Measurements from ENCODE around the gene RBMY1D.
"Not testable (repeated sequence)": the region's sequence is repeated elsewhere in the genome, so short reads cannot be mapped to it uniquely, and the experiment has no call there.

Gene RBMY1D

DNA sequence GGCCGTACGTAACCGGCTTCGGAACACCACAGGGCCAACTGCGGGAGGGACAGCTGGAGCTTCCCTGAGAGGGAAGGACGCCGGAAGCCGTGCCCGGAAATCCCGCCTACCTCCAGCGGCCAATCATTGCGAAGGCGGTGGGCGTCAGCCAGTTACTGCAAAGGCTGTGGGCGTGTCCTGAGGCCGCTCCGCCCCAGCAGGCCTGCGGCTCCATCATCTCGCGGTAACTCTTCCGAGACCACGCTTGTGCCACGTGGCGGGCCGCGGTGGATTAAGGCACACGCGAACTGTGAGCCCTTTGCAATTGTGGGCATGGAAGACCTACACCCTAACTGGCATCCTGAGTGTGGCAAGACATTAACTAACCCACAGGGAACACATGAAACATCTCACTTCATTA is at the start of gene RBMY1D:
Gene RBMY1D, minus strand, starts transcription at position 101 of the 400 bp plus-strand sequence. CDS start 2,013 bp downstream, outside the sequence.
- DNase-seq (ENCODE audit: low spot score): not testable (repeated sequence)

DNA sequence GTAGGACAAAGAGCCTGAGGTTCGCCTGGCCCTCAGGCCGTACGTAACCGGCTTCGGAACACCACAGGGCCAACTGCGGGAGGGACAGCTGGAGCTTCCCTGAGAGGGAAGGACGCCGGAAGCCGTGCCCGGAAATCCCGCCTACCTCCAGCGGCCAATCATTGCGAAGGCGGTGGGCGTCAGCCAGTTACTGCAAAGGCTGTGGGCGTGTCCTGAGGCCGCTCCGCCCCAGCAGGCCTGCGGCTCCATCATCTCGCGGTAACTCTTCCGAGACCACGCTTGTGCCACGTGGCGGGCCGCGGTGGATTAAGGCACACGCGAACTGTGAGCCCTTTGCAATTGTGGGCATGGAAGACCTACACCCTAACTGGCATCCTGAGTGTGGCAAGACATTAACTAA is 23.6 kb upstream of the RBMY1D start, which contains the start of gene RBMY1E:
Gene RBMY1E, minus strand, starts transcription at position 101 of the 400 bp plus-strand sequence. CDS start 1,978 bp downstream, outside the sequence.
- not testable (repeated sequence) for DNase-seq (ENCODE audit: low spot score)

DNA sequence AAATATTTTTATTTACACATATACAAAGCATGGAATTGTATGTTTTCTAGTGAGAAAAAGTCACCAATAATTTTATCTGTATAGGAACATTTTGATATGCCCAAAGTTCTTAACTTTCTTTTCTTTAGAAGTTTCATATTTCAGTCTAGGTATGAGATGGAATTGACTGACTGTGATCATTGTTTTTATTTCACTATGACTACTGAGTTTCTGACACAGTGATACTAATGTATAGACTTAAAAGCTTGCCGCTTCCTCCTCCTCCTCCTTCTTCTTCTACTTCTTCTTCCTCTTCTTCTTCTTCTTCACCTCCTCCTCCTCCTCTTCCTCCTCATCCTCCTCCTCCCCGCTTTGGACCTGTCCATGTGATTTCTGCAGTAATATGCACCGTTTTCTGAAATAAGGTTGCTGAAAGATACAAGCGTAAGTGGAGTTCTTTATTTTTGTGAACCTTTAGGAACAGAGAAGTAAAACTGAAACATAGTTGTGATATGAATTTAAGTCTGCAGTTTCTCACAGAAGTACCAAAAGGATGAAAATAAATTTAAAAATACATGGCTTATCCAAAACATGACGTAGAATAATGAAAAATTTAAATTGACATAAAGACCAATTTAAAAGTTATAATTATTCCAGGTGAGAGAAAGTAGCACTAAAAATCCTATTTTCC is 24.8 kb downstream of the RBMY1D start:
- DNase-seq (ENCODE audit: low spot score): not testable (repeated sequence)

DNA sequence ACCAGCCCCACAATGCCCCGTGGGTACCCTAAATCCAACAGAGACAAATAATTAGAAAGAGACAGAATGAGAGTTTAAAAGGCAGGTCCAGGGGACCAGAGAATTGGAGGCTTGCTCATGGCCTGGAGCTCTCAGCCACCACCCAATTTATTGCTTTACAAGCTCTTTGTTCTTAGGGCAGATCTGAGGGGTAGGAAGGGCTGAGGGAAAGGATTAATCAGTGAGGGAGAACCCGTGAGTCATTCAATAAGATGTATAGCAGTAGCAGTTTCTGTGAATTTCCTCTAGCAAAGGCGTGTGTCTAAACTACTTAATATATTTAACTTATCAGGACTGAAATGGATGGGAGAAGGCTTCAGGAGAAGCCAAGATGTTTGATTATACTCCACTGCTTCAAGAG is 48.8 kb downstream of the RBMY1D start:
- DNase-seq (ENCODE audit: low spot score): no peak

DNA sequence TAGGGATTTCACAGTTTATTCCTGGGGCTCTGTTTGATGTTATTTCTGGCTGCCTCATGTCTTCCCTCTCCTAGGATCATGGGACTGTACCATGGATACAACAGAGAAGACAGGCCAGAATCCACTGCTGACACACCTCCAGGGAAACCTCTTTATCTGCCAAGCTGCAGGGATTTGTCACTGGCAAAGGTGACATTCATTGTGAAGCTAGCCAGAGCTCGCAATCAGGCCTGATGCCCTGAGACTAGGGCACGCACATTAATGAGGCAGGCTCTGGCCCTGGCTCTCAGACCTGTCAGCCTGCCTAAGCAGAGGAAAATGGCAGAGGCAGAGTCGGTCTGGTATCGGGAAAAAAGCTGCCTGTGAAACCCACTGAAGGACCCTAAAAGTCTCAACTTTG is 52.2 kb downstream of the RBMY1D start:
- DNase-seq (ENCODE audit: low spot score): no peak

DNA sequence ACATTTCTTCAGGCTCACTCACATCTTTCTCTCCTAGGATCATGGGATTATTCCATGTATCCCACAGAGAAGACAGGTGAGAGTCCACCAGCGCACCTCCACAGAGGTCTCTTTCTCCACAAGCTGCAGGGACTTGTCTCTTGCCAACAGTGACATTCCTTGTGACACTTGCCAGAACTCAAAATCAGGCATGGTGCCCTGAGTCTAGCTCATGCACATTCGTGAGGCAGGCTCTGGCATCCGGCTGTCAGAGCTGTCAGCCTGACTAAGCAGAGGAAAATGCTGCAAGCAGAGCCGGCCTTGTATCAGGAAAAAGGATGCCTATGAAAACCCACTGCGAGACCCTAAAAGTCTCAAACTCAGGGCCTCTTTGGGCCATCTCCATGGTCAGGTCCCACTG is 54.8 kb downstream of the RBMY1D start:
- no peak for DNase-seq (ENCODE audit: low spot score)

DNA sequence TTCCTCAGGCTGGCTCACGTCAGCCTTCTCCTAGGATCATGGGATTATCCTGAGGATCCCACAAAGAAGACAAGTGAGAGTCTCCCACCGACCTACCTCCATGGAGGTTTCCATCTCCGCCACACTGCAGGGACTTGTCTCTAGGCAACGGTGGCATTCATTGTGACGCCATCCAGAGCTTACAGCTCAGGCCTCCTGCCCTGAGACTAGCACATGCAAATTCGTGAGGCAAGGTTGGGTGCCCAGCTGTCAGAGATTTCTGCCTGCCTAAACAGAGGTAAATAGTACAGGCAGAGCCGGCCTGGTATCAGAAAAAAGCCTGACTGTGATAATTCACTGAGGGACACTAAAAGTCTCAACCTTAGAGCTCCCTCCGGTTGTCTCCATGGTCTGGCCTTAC is 58.0 kb downstream of the RBMY1D start:
- DNase-seq (ENCODE audit: low spot score): no peak

DNA sequence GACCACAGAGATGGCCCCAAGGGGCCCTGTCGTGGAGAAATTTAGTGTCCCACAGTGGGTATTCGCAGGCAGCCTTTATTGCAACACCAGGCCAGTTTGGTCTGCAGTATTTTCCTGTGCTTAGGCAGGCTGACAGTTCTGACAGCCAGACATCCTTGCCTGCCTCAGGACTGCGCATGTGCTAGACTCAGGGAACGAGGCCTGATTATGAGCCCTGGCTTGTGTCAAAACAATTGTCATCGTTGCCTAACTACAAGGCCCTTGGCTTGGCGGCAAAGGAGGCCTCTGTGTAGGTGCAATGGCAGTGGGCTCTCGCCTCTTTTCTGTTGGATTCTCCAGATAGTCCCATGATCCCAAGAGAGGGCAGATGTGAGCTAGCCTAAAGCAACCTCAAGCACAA is 59.3 kb downstream of the RBMY1D start:
- no peak for DNase-seq (ENCODE audit: low spot score)

Data from putamen (tissue), 1 donor.